Measurements from ENCODE around the gene DR1.
"Not testable (repeated sequence)": the region's sequence is repeated elsewhere in the genome, so short reads cannot be mapped to it uniquely, and the experiment has no call there.

DR1 gene

DNA sequence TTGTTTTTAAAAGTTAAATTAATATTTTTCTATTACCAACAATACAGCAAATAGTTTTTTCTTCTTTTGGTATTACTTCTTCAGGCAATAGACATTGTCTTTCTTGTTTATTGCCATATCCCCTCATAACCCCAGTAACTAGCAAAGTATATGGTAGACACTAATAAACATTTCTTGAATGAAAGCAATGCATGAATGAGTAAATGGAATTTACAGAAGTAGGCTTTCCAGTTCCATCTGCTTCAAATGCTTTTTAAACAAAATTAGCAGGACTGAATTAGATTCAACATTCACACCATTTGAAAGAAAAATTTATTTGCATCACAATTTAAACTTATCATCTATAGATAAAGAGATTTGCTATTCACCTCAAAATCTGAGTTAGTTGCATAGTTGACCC, 5.6 kb upstream of the DR1 start:
- no peak for DNase-seq (ENCODE audit: low read depth)

GRCh38 chr1:93344484-93344883, 1.2 kb upstream of the DR1 start:
- no peak for DNase-seq (ENCODE audit: low read depth)

DNA sequence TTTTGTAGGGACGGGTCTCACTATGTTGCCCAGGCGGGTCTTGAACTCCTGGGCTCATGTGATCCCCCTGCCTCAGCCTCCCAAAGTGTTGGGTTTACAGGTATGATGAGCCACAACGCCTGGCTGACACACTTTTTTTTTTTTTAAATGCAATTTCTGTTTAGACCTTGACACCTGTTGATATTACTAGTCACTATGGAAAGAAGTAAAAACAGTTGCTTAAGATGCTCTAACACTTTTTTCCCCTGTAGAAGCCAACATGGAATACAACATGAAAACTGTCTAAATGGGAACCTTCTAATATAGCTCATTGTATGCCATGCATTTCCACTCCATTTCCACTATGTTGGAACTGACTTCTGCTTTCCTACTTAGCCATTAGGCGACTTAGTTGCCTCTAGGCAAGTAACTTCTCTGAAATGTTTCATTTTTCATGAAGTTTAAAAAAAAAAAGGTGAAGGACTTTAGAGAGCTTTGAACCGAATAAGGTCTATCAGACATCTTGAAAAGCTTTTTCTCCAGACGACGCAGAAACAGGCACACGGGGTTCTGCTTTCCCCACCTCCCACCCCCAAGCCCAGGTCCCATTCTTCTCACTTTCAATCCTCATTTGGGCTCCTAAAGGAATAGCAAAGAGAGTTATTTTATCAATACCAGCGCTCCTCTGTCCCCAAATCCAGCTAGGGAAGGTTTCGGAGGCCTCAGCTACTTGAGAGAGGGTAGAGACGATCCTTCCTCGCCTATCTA, 648 bp upstream of the DR1 start:
- DNase-seq (ENCODE audit: low read depth) = peak; percentile 3

GRCh38 chr1:93346421-93346993, 800 bp downstream of the DR1 start:
- peak; percentile 10 for DNase-seq (ENCODE audit: low read depth)

DNA sequence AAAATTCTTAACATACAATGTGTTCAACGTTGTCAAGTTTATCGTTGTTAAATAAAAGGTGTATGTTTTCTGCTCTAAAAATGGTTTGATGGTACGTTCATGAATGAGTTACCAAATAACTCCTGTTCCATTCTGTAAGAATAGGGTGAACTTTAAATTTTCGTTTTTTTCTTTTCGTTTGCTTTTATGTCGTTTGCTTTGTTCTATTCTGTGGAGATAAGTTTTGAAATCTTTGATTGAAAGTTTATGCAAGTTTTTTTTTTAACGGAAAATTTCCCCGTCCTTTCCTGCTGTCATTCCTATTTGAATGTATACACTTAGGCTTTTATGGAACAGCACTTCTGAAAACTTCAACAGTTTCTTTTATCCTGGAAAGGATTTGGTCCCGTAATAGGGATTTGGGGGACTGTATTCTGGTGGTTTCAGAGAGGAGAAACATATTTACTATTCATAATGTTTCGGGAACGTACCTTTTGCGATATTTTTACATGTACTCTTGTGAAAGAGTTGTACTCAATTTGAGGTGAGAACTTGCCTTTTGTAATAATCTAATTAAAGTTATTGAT, 1.7 kb downstream of the DR1 start:
- DNase-seq (ENCODE audit: low read depth) = no peak

- no peak for DNase-seq (ENCODE audit: low read depth)
These were observed 2.5 kb downstream of the DR1 start for GRCh38 chr1:93348104-93348728.

DNA sequence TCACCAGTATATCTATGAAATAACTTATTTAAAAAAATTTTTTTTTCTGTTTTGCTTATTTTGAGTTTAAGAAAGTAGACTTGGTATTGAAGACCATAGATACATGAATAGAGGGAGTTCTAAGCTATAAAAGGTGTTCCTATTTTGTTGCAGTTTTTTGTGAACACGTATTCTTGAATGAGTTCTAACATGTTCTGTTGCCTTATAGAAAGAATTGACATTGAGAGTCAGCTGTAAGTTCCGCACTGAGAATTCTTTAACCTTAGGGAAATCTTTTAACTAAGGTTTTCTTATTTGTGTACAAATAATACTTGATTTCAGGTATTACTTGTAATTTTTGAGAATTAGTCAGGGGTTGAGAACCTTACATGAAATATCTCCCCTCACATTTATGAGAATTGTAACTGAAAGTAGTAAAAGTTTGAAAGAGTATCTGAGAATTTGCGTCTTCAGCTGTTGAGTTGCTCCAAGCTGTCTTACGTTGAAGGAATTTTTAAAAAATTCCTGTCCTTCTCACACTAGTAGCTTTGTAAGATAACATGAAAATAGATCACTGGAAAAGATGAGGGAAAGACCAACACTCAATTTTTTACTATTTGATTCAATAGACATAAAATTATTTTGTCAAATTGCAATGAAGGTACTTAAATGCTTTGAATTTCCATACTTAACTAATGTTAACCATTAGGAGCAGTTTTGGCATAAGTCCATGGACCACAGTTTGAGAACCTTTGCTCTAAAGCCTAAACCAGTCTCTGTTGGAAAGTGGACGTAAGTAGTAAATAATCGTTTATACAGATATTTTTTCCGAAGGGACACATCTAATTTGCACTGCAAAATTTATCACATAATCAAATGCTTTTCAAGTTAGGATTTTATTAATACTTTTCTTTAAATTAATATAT, 3.8 kb downstream of the DR1 start:
- no peak for DNase-seq (ENCODE audit: low read depth)

- no peak for DNase-seq (ENCODE audit: low read depth)
These were observed 4.6 kb downstream of the DR1 start for GRCh38 chr1:93350322-93350721.

GRCh38 chr1:93350875-93351274, 5.2 kb downstream of the DR1 start:
- DNase-seq (ENCODE audit: low read depth) = no peak

- DNase-seq (ENCODE audit: low read depth) = not testable (repeated sequence)
These were observed 5.6 kb downstream of the DR1 start for GRCh38 chr1:93351346-93351745.

DNA sequence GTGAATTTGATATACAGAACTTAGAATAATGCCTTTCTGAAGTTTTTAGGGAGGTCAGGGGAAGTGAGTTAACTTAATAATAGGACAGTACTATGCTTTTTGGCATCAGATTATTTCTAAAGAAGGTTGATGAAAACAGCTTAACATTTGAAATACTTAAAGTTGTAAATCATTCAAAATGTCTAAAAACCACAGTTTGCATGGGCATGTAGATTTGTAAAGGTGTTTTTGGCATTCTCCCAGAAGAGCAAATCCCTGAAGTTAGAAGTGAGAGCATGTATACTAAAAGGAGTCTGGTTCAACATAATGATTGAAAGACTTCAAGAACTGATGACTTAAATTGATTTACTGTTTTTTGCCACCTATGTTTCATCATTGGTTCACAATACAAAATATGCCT, 6.7 kb downstream of the DR1 start:
- DNase-seq (ENCODE audit: low read depth) = no peak

- DNase-seq (ENCODE audit: low read depth) = peak; percentile 66
These were observed 7.6 kb downstream of the DR1 start for GRCh38 chr1:93353286-93353685.

- no peak for DNase-seq (ENCODE audit: low read depth)
These were observed 9.0 kb downstream of the DR1 start for GRCh38 chr1:93354749-93355148.

DNA sequence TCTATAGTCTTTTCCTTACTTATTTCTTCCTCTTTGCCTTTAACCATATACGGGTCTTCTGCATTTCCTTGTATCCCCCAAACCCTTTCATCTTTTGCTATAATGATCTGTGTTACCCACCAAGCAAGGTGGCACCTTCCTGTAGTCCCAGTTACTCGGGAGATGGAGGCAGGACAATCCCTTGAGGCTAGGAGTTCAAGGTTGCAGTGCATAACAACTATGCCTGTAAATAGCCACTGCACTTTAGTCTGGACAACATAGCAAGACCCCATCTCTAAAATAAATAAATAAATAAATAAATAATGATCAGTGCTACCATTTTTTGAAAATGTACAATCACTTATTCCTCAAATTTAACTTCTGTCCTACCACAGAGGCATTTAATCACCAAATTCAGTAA, 11.5 kb downstream of the DR1 start:
- DNase-seq (ENCODE audit: low read depth) = no peak

DNA sequence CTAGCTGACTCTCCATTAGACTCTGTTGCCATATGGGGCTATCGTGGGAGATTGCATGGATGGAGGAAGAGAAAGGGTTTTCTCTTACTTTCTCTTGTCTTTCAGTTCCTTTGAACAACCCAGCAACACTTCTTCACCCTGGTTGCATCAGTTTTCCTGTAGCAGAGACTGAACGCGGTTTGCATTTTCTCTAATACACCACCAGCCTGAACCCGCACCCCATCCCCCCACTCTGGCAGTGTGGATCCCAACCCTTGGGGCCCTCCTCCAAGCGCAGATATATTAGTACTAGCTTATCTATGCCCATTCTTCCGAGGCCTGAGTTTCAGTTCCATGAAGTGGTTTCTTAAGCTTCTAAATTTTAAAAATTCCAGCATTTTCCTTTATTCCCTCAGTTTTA, 12.6 kb downstream of the DR1 start:
- no peak for DNase-seq (ENCODE audit: low read depth)

DNA sequence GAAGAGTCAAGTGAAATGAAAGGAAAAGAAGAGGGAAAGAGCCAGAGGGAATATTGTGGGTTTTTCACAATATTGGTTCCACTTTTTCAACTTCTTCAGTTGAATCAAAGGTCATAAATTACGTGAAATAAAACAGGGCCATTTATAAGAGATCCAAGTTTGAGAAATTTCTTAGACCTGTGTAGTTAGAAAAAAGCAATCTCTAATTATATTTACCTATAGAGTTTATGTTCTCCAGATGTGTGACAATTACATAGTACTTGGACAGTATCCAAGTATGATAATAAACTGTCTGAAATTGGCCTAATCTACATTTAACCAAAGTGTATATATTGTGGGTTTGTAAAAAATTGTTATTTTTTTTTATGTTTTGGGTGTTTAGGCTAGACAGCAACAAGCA, 14.4 kb downstream of the DR1 start:
- DNase-seq (ENCODE audit: low read depth) = no peak

GRCh38 chr1:93362237-93362636, 16.5 kb downstream of the DR1 start:
- DNase-seq (ENCODE audit: low read depth) = no peak

- no peak for DNase-seq (ENCODE audit: low read depth)
These were observed 20.1 kb downstream of the DR1 start for GRCh38 chr1:93365813-93366212.

GRCh38 chr1:93369734-93370133, 24.0 kb downstream of the DR1 start:
- DNase-seq (ENCODE audit: low read depth) = no peak

DNA sequence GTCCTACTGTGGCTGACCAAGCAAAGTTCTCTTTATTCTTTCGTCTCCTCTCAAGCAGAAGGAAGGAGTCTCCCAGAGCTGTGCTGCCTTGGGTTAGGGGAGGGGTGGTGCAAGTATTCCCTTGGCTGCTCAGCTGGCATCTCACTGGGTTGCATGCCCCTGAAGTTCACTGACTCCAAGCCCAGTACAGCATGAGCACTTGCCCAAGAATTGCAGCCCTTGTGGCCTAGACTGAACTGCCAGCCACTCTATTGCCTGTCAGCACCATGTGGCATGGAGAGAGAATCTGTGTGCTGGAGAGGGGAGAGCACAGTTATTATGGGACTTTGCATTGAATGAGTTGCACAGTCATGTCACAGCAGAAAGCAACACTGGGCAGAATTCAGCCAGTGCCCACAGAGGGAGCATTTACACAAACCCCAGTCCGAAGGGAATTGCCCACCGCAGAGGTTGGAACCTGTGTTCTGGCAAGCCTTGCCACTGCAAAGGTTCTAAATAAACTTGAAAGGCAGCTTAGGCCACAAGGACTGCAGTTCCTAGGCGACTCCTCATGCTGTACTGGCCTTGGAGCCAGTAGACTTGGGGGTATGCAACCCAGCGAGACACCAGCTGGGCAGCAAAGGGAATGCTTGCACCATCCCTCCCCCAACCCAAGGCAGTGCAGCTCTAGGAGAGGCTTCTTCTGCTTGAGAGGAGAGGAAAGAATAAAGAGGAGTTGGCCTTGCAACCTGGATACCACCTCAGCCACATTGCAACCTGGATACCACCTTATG, 28.8 kb downstream of the DR1 start:
- DNase-seq (ENCODE audit: low read depth) = no peak

- DNase-seq (ENCODE audit: low read depth) = no peak
These were observed 38.9 kb downstream of the DR1 start for GRCh38 chr1:93384656-93385055.

Measured in fibroblast of gingiva (primary cell).